IMR-90 (cell line): Measurements from ENCODE around the gene NUMA1. TPM values are rescaled to one million over a fixed set of nuclear protein-coding genes. Genes with fewer than 3 reads are reported as not detected.

Experiments used
- ATAC-seq: fragments of 200-7000 bp; cut with Tn5 transposase; 2 replicates; pipeline ENCODE4 v1.9.1; 2020; ENCODE audit warnings: low read depth, mild to moderate bottlenecking, moderate library complexity
- BruUV-seq: library from RNA; stranded (reverse); fragments of 400-500 nt; replicated peaks from 2 replicates; lab custom pipeline; 2021; lab: Mats Ljungman, UMichigan
- CTCF ChIA-PET: fragments of 300-600 bp; formaldehyde crosslinking; extraction: SDS; loops from one replicate; lab custom pipeline; 2021; ENCODE audit warnings: antibody characterized with exemption; lab: Yijun Ruan, JAX
- POLR2A ChIA-PET: fragments of 300-600 bp; sonication (Branson Sonifier 250); formaldehyde crosslinking; loops from one replicate; lab custom pipeline; 2022; ENCODE audit warnings: antibody characterized with exemption; ENCODE audit not compliant: unreplicated experiment; lab: Charles Lee
- DNase-seq: peaks from one replicate; pipeline ENCODE4 v3.0.0; 2013
- H2AFZ ChIP-seq: replicated peaks from 2 replicates; pipeline ENCODE3; 2013; ENCODE audit warnings: low read length, mild to moderate bottlenecking; ENCODE audit not compliant: poor library complexity
- H2AK5ac ChIP-seq: 2 replicates; pipeline ENCODE4 v1.6.1; 2013; ENCODE audit warnings: low read depth, low read length, inconsistent platforms
- H2AK9ac ChIP-seq: replicated peaks from 2 replicates; pipeline ENCODE3; 2013; ENCODE audit warnings: mild to moderate bottlenecking, low read depth, low read length, moderate library complexity; ENCODE audit not compliant: poor library complexity
- H2BK120ac ChIP-seq: 2 replicates; pipeline ENCODE4 v1.6.1; 2013; ENCODE audit warnings: low read depth, low read length, inconsistent platforms
- H2BK15ac ChIP-seq: 3 replicates; pipeline ENCODE4 v1.6.1; 2013; ENCODE audit warnings: low read depth, low read length, inconsistent platforms
- H2BK20ac ChIP-seq: 2 replicates; pipeline ENCODE4 v1.6.1; 2013; ENCODE audit warnings: low read depth, mild to moderate bottlenecking, inconsistent platforms, low read length, moderate library complexity
- H2BK5ac ChIP-seq: 2 replicates; pipeline ENCODE4 v1.6.1; 2013; ENCODE audit warnings: mild to moderate bottlenecking, low read depth, low read length, inconsistent platforms; ENCODE audit not compliant: poor library complexity, severe bottlenecking
- H3K14ac ChIP-seq: replicated peaks from 2 replicates; pipeline ENCODE4 v1.6.1; 2013; ENCODE audit warnings: low read depth, low read length, inconsistent platforms
- H3K18ac ChIP-seq: 2 replicates; pipeline ENCODE4 v1.6.1; 2013; ENCODE audit warnings: low read depth, low read length, control low read depth
- H3K23ac ChIP-seq: 2 replicates; pipeline ENCODE4 v1.6.1; 2013; ENCODE audit warnings: low read depth, low read length, inconsistent platforms
- H3K27ac ChIP-seq: 2 replicates; pipeline ENCODE4 v1.5.1; 2013; ENCODE audit warnings: mild to moderate bottlenecking, control low read depth, low read length; ENCODE audit not compliant: insufficient read depth
- H3K27me3 ChIP-seq: 2 replicates; pipeline ENCODE4 v1.6.1; 2013; ENCODE audit warnings: low read length; ENCODE audit not compliant: control insufficient read depth, insufficient read depth
- H3K36me3 ChIP-seq: 2 replicates; pipeline ENCODE4 v1.6.1; 2013; ENCODE audit warnings: low read length, mixed read lengths; ENCODE audit not compliant: control insufficient read depth, insufficient read depth
- H3K4ac ChIP-seq: 2 replicates; pipeline ENCODE4 v1.6.1; 2013; ENCODE audit warnings: low read depth, low read length, inconsistent platforms
- H3K4me1 ChIP-seq: 2 replicates; pipeline ENCODE4 v1.6.1; 2013; ENCODE audit warnings: low read length, mixed read lengths; ENCODE audit not compliant: control insufficient read depth, insufficient read depth
- H3K4me2 ChIP-seq: 2 replicates; pipeline ENCODE4 v1.6.1; 2013; ENCODE audit warnings: low read depth, mild to moderate bottlenecking, control low read depth, low read length, moderate library complexity
- H3K4me3 ChIP-seq: 2 replicates; pipeline ENCODE4 v1.5.1; 2013; ENCODE audit warnings: low read depth, mild to moderate bottlenecking, control low read depth, low read length, moderate library complexity; ENCODE audit not compliant: insufficient read depth
- H3K56ac ChIP-seq: 2 replicates; pipeline ENCODE4 v1.6.1; 2013; ENCODE audit warnings: low read length, inconsistent platforms; ENCODE audit not compliant: insufficient read depth; ENCODE audit errors: extremely low read depth
- H3K79me1 ChIP-seq, 2 experiments: 2 replicates each; pipeline ENCODE4 v1.6.1; 2013; ENCODE audit warnings: low read length in 2 of 2, inconsistent platforms in 1 of 2, low read depth in 1 of 2
- H3K9ac ChIP-seq: 2 replicates; pipeline ENCODE4 v1.6.1; 2013; ENCODE audit warnings: low read depth, low read length, control low read depth
- H3K9me1 ChIP-seq: 2 replicates; pipeline ENCODE4 v1.6.1; 2013; ENCODE audit warnings: low read length, inconsistent platforms; ENCODE audit not compliant: insufficient read depth
- H3K9me3 ChIP-seq: 2 replicates; pipeline ENCODE4 v1.6.1; 2013; ENCODE audit warnings: low read length; ENCODE audit not compliant: control insufficient read depth, insufficient read depth
- H4K20me1 ChIP-seq: 2 replicates; pipeline ENCODE4 v1.6.1; 2013; ENCODE audit warnings: low read length, inconsistent platforms; ENCODE audit not compliant: insufficient read depth
- H4K5ac ChIP-seq: 2 replicates; pipeline ENCODE4 v1.6.1; 2013; ENCODE audit warnings: mild to moderate bottlenecking, low read depth, low read length, control low read depth
- H4K8ac ChIP-seq, 2 experiments: 2 replicates each; pipeline ENCODE4 v1.6.1; 2013; ENCODE audit warnings: low read depth in 2 of 2, low read length in 2 of 2, control low read depth in 1 of 2, inconsistent platforms in 1 of 2
- H4K91ac ChIP-seq: 2 replicates; pipeline ENCODE4 v1.6.1; 2013; ENCODE audit warnings: low read depth, low read length, inconsistent platforms; ENCODE audit not compliant: insufficient read depth
- BHLHE40 ChIP-seq: fragments of 150-350 bp; IDR thresholded peaks from 2 replicates; pipeline ENCODE4 v1.6.1; 2016; ENCODE audit warnings: mild to moderate bottlenecking, low read depth, low read length
- POLR2A ChIP-seq: IDR thresholded peaks from 2 replicates; pipeline ENCODE4 v1.6.1; 2012; ENCODE audit warnings: mild to moderate bottlenecking, low read depth, low read length
- SMC3 ChIP-seq: fragments of 150-350 bp; IDR thresholded peaks from 2 replicates; pipeline ENCODE4 v1.6.1; 2016; ENCODE audit warnings: low read depth, mild to moderate bottlenecking, antibody characterized with exemption, low read length, moderate library complexity
- WGBS, 2 experiments: methylation state at CpG; one replicate each; pipeline versions ENCODE4 v1.1.5 to v1.1.7; 2013; ENCODE audit warnings: missing lambda C conversion rate in 2 of 2; ENCODE audit not compliant: insufficient read length in 1 of 2; ENCODE audit errors: extremely low coverage in 2 of 2; 5-methylcytosine and 5-hydroxymethylcytosine counted together
- dilution Hi-C: fragments of 300-500 bp; cut with HindIII; formaldehyde crosslinking; loops from one replicate; pipeline ENCODE4 v1.14.3; 2018; ENCODE audit warnings: low sequenced_read_pairs; ENCODE audit not compliant: unreplicated experiment
- in situ Hi-C: fragments of 300-500 bp; cut with MboI; formaldehyde crosslinking; loops from 3 replicates; pipeline ENCODE4 v1.14.3; 2019; ENCODE audit warnings: low sequenced_read_pairs, inconsistent platforms, mixed read lengths
- intact Hi-C: fragments of 100-400 bp; cut with micrococcal nuclease; formaldehyde crosslinking; loops from 2 replicates; pipeline ENCODE4 v1.10.0; 2022
- polyA plus RNA-seq, 3 experiments: library from polyadenylated mRNA; depleted of rRNA; stranded (reverse); fragments of >200 nt; gene quantifications; 2 replicates each; pipeline ENCODE4 v1.2.3, GENCODE V29; 2012; ENCODE audit warnings: low replicate concordance in 1 of 3
- total RNA-seq: library from RNA; depleted of rRNA; stranded (reverse); fragments of >200 nt; gene quantifications from 2 replicates; pipeline ENCODE4 v1.2.3, GENCODE V29; 2012
- TF ChIP-seq, protein P1 (sequence below): conservative IDR thresholded peaks from 2 replicates; pipeline ENCODE4 v1.5.1; 2012; ENCODE audit warnings: mild to moderate bottlenecking, low read depth, low read length, improper control_type of control experiment

The NUMA1 gene
- total and polyA plus RNA-seq, 2 of the 4 experiments (the other 2 are of a cell fraction): 61.7 to 97.0 TPM

GRCh38 chr11:72001834-72002591 is 78.3 kb downstream of the NUMA1 start (continued):
- no peak for TF ChIP-seq SMC3

DNA sequence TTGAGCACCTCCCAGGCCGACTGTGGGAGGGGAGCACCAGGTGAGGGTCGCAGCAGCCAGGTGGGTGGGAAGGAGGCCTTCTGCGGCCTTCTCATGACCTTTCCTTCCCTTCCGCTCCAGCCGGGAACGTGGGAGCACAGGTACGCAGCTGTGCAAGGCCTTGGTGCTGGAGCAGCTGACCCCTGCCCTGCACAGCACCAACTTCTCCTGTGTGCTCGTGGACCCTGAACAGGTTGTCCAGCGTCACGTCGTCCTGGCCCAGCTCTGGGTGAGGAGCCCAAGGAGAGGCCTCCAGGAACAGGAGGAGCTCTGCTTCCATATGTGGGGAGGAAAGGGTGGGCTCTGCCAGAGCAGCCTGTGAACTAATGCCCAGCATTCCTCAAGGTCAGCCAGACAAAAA is 79.1 kb downstream of the NUMA1 start:
- no peak overlapping the region for H3K9ac ChIP-seq
- no peak overlapping the region for H2BK120ac ChIP-seq
- H4K20me1 ChIP-seq: peaks cover 28% of the 10 kb centered on the region
- ChIA-PET POLR2A (no interaction called here), CTCF (no interaction called here)
- H3K23ac ChIP-seq: no peak overlapping the region
- no peak overlapping the region for H3K4me3 ChIP-seq
- 80% methylated on average over 1 of the region's 11 CpGs; no CpG with 5 or more reads in 1 of the 2 experiments for WGBS, 2 experiments
- TF ChIP-seq, protein P1, sequence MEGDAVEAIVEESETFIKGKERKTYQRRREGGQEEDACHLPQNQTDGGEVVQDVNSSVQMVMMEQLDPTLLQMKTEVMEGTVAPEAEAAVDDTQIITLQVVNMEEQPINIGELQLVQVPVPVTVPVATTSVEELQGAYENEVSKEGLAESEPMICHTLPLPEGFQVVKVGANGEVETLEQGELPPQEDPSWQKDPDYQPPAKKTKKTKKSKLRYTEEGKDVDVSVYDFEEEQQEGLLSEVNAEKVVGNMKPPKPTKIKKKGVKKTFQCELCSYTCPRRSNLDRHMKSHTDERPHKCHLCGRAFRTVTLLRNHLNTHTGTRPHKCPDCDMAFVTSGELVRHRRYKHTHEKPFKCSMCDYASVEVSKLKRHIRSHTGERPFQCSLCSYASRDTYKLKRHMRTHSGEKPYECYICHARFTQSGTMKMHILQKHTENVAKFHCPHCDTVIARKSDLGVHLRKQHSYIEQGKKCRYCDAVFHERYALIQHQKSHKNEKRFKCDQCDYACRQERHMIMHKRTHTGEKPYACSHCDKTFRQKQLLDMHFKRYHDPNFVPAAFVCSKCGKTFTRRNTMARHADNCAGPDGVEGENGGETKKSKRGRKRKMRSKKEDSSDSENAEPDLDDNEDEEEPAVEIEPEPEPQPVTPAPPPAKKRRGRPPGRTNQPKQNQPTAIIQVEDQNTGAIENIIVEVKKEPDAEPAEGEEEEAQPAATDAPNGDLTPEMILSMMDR: no peak
- TF ChIP-seq POLR2A (no peak), BHLHE40 (no peak)
- H4K5ac ChIP-seq: no peak overlapping the region
- H3K36me3 ChIP-seq: peaks cover 56% of the 10 kb centered on the region
- intact Hi-C loops: no loop called here
- peaks cover 6% of the 10 kb centered on the region for H3K9me1 ChIP-seq
- peaks cover 6% of the 10 kb centered on the region for H3K4me1 ChIP-seq
- peaks cover 3 to 15% of the 10 kb centered on the region in 2 experiments; a peak in 2 of 4 replicates for H3K79me1 ChIP-seq
- no peak overlapping the region for H2AK5ac ChIP-seq
- no peak for ATAC-seq
- no peak overlapping the region for H3K4me2 ChIP-seq
- no peak overlapping the region for H3K56ac ChIP-seq
- H3K4ac ChIP-seq: no peak overlapping the region
- no peak overlapping the region for H2AFZ ChIP-seq
- no peak overlapping the region for H3K27ac ChIP-seq
- DNase-seq: no peak
- no peak overlapping the region for H2BK20ac ChIP-seq
- no peak overlapping the region for H3K18ac ChIP-seq
- H2BK15ac ChIP-seq: no peak overlapping the region
- no peaks in the 10 kb centered on the region for H3K27me3 ChIP-seq
- H4K8ac ChIP-seq: no peak overlapping the region
- no peaks in the 10 kb centered on the region for H3K9me3 ChIP-seq
- in situ Hi-C loops: no loop called here
- no peak overlapping the region for H2AK9ac ChIP-seq
- H4K91ac ChIP-seq: no peak overlapping the region
- no peak overlapping the region for H3K14ac ChIP-seq
- dilution Hi-C loops: no loop called here
- BruUV-seq: no TSS peak
- H2BK5ac ChIP-seq: no peak overlapping the region
